Glomerular visceral epithelial cell (primary cell): Measurements from ENCODE around the gene ADO.

ENCODE experiments used
- DNase-seq: peaks from one replicate; pipeline ENCODE4 v3.0.0-alpha.2; 2016; ENCODE audit errors: extremely low spot score

Gene ADO

GRCh38 chr10:62817766-62818425 lies 13.4 kb downstream of the ADO start:
- DNase-seq = peak; percentile 84

- peak; percentile 24 for DNase-seq
Measured at GRCh38 chr10:62818426-62819011, 14.0 kb downstream of the ADO start.

GRCh38 chr10:62819141-62819920 lies 14.8 kb downstream of the ADO start:
- DNase-seq = peak; percentile 10

GRCh38 chr10:62820586-62820985 lies 16.1 kb downstream of the ADO start:
- DNase-seq = no peak

DNA sequence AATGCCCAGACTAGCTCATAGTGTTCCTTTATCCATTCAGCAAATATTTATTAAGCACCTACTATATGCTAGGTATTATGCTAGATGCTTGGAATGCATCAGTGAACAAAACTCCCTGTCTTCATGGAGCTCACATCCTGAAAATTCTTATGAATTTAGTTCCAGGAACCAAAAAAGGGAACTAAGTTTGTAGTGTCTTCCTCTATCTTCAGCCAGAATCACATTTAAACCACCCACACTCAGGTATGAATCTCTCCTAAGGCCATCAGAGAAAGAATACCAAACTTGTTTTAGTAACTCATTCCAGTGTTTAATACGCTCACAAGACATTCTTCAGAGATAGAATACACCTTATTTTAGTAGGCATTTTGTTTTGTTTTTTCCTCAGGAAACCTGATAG lies 21.8 kb downstream of the ADO start:
- DNase-seq = no peak

DNA sequence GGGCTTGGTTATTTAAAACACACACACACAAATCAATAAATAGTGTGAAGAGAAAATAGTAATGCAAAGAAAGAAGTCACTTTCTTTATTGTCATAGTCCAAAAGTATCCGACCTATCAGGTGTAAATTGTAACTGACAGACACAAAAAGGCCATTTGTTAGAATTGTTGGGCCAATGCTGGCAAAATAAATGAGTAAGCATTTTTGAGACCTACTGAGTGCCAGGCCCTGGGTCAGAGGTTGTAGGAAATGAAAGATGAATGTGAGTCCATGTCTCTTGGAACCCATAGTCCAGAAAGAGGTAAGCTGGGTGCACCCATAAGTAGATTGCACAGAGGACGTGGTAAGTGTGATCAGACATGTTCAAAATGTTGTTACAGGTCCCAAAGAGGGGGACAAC lies 25.1 kb downstream of the ADO start:
- no peak for DNase-seq

DNA sequence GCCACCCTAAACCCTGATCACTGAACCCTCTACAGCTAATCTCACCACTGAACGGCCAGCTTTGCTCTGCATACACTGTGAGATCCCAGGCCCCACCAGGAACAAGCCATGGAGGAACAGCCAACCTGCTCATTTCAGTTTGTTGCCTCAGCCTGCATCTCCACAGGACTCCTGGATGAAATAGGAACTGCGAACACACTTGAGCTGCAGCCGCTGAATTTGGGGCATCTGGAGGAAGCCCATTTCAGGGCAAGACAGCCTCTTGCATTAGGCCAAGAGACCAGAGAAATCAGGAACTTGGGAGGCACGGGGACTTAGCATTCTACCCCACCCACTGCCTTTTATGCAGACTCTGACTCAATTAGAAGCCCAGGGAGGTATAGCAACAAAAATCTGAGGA lies 26.2 kb downstream of the ADO start:
- DNase-seq = no peak

DNA sequence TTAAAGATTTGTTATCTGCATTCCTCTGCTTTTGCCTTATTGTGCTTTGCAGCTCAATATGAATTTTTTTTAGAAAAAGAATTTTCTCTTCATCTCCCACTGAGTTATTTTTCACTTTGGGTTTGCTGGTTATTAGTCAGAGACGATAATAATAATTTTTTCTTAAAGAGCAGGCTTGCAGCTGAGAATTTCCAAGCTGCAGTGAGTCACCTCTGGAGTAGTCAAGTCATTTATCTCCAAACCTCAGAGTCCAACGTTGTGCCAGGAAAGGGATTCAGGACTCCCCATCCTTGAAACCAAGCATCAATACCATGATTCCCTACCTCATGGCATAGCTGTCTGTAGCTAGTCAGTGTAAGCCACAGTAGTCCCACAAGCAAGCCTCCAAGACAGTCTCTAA lies 26.8 kb downstream of the ADO start:
- DNase-seq = peak; percentile 85

GRCh38 chr10:62839590-62839989 lies 35.1 kb downstream of the ADO start:
- DNase-seq = no peak

GRCh38 chr10:62842983-62843382 lies 38.5 kb downstream of the ADO start:
- no peak for DNase-seq

DNA sequence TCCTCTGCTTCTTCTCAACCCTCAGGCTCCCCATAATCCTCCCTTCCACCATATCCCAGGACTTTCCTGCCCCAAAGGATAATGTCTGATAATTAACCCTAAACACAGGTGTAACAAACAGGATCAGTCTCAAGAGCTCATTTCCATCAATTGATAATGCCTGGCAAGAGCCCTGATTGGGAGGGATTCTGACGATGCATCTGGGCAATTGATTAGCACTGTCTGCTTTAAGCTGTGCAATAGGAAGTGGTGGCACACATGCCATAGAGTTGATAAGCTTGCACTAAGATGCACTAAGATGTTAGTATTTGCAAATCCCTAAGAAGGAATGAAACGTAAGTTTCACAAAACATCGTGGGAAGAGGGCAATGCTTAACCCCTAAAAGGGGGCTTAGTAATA lies 39.1 kb downstream of the ADO start:
- no peak for DNase-seq

DNA sequence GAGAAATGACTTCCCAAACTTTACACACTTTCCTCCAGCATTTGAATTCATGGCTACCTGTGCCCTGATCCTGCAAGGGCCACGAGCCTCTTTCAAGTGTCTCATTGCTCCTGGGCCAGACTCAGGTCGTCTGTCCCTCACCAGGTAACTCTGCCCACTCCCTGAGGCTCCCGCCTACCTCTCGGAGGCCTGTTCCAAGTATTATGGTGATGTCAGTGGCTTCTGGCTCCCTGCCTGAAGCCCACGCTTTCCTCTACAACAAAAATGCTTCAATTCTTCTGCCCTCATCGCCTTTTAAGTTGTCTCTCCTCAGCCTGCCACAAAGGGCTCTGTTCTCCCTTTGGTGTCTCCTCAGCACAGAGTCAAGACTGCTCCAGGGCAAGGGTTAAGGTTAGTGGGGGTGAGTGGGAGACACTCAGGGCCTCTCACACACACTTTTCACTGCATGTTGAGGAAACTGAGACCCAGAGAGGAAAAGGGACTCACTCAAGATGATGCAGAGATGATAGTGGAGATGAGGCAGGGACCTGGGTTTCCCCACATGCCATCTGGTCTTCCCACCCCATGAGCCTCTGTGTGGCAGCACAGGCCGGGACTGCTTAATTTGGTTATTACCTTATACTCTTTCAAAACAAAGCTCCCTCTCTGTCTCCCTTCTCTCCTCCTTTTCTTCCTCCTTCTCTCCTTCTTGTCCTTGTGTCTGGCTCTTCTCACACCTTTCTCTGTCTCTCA lies 39.9 kb downstream of the ADO start:
- DNase-seq = no peak

GRCh38 chr10:62847433-62847832 lies 42.9 kb downstream of the ADO start:
- no peak for DNase-seq

GRCh38 chr10:62850646-62851045 lies 46.1 kb downstream of the ADO start:
- DNase-seq = no peak

DNA sequence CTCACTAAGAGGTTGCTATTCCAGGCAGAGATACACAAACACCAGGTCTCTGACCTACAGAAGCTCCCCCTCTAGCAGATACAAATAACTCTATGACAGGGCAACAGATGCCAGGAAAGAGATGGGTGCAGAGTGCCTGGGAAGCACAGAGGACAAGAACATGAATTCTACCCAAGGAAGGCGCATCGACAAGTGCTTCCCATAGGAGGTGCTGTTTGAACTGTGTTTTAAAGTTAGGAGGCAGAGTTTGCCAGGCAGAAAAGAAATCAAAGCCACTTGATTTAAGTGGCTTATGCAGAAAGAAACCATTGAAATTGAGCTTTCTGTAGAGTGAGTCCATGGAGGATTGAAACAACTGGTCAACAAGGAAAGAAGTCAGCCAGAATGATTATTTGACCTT lies 46.9 kb downstream of the ADO start:
- no peak for DNase-seq

DNA sequence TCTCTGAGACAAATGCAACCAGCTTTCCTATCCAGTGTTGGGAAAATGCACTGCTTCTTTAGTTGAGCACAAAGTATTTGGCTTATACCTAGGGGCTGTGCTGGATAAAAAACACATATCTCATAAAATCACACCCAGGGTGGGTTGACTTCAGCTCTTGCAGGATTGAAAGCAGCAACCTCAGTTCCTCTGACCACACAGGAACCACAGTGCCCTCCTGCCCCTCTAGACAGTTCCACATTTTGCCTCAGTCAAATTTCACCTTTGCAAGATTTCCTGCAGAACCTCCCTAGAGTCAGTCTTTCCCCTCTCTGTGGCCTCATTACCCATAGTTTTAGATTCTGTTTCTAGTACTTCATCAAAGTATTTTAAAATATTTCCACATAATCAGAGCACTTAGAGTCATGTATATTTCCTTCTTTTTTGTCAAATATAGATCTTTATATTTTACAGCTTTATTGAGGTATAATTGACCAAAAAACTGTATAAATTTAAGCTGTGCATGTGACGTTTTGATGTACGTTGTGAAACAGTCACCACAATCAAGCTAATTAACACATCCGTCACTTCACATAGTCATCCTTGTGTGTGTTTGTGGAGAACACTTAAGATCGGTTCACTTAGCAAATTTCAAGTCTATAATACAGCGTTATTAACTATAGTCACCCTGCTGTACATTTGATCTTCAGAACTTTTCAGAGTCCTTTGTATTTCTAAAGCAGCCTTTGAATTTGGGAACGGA lies 48.6 kb downstream of the ADO start:
- DNase-seq = no peak

- DNase-seq = no peak
Measured at GRCh38 chr10:62853710-62854109, 49.2 kb downstream of the ADO start.

GRCh38 chr10:62856021-62856420 lies 51.5 kb downstream of the ADO start:
- no peak for DNase-seq
